HUES6 (cell line): ENCODE measurements around the gene KDM4C.
"Not testable (repeated sequence)": the region's sequence is repeated elsewhere in the genome, so short reads cannot be mapped to it uniquely, and the experiment has no call there.

Experiments used
- H3K27ac ChIP-seq: 2 replicates; pipeline ENCODE4 v1.7.0; 2013; ENCODE audit warnings: low read depth, mild to moderate bottlenecking, low read length, inconsistent platforms
- H3K27me3 ChIP-seq: 2 replicates; pipeline ENCODE4 v1.6.1; 2013; ENCODE audit warnings: low read length; ENCODE audit not compliant: control insufficient read depth, insufficient read depth
- H3K36me3 ChIP-seq: 2 replicates; pipeline ENCODE4 v1.6.1; 2013; ENCODE audit warnings: low read length; ENCODE audit not compliant: control insufficient read depth, insufficient read depth
- H3K4me1 ChIP-seq: 2 replicates; pipeline ENCODE4 v1.6.1; 2013; ENCODE audit warnings: low read length; ENCODE audit not compliant: control insufficient read depth, insufficient read depth
- H3K4me3 ChIP-seq: 2 replicates; pipeline ENCODE4 v1.5.1; 2013; ENCODE audit warnings: low read depth, low read length
- H3K9ac ChIP-seq: one replicate; pipeline ENCODE4 v1.6.1; 2013; ENCODE audit warnings: mild to moderate bottlenecking, low read length
- H3K9me3 ChIP-seq: 2 replicates; pipeline ENCODE4 v1.6.1; 2013; ENCODE audit warnings: low read depth, low read length; ENCODE audit not compliant: control insufficient read depth, insufficient read depth

The KDM4C gene

GRCh38 chr9:6733831-6734230 lies 23.9 kb upstream of the KDM4C start:
- H3K27ac ChIP-seq = no peak overlapping the region
- peaks cover 21% of the 10 kb centered on the region for H3K9me3 ChIP-seq
- H3K9ac ChIP-seq = no peak overlapping the region
- H3K27me3 ChIP-seq = no peaks in the 10 kb centered on the region
- no peaks in the 10 kb centered on the region for H3K4me1 ChIP-seq
- no peak overlapping the region for H3K4me3 ChIP-seq
- no peaks in the 10 kb centered on the region for H3K36me3 ChIP-seq

- H3K4me3 ChIP-seq = no peak overlapping the region
- H3K27ac ChIP-seq = no peak overlapping the region
- H3K27me3 ChIP-seq = no peaks in the 10 kb centered on the region
- H3K9me3 ChIP-seq = peaks cover 21% of the 10 kb centered on the region
- no peaks in the 10 kb centered on the region for H3K36me3 ChIP-seq
- H3K4me1 ChIP-seq = no peaks in the 10 kb centered on the region
- H3K9ac ChIP-seq = no peak overlapping the region
Measured at GRCh38 chr9:6735422-6735821, 22.4 kb upstream of the KDM4C start.

DNA sequence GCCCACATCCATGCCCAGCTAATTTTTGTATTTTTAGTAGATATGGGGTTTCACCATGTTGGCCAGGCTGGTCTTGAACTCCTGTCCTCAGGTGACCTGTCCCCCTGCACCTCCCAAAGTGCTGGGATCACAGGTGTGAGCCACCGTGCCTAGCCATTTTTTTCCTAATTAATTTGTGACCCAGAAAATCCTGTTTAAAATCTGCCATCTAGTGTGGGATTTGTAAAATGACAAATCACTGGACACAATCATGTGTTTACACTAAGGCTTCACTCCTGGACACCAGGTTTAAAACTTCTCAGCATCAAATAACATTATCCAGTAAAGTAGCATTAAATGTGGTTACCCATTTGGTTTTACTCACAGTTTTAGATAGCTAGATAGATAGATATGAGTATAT lies 18.6 kb upstream of the KDM4C start:
- Histone ChIP-seq H3K36me3 (no peaks in the 10 kb centered on the region), H3K27me3 (no peaks in the 10 kb centered on the region), H3K4me1 (no peaks in the 10 kb centered on the region), H3K9ac (no peak overlapping the region), H3K27ac (no peak overlapping the region), H3K9me3 (peaks cover 21% of the 10 kb centered on the region), H3K4me3 (no peak overlapping the region)

DNA sequence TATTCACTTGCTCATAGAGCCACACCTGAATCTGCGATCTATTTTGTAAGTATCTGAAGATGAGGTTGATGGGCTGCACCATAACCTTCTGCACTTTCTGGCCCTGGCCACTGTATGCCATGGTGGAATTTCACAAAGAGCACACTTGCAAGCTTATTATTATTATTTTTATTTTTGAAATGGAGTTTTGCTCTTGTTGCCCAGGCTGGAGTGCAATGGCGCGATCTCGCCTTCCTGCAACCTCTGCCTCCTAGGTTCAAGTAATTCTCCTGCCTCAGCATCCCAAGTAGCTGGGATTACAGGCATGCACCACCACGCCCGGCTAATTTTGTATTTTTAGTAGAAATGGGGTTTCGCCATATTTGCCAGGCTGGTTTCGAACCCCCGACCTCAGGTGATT lies 8.9 kb upstream of the KDM4C start:
- H3K27me3 ChIP-seq, H3K9me3 ChIP-seq, H3K9ac ChIP-seq, H3K4me1 ChIP-seq, H3K36me3 ChIP-seq, H3K27ac ChIP-seq, H3K4me3 ChIP-seq: not testable (repeated sequence)

GRCh38 chr9:6754861-6755260 lies 2.9 kb upstream of the KDM4C start:
- not testable (repeated sequence) for H3K9ac ChIP-seq, H3K9me3 ChIP-seq, H3K36me3 ChIP-seq, H3K4me1 ChIP-seq, H3K27ac ChIP-seq, H3K27me3 ChIP-seq, H3K4me3 ChIP-seq

GRCh38 chr9:6757132-6757455 lies 679 bp upstream of the KDM4C start:
- Histone ChIP-seq H3K9ac (peak overlapping the region; percentile 92), H3K9me3 (no peaks in the 10 kb centered on the region), H3K27me3 (no peaks in the 10 kb centered on the region), H3K4me3 (peak overlapping the region; percentile 86), H3K27ac (peak overlapping the region; percentile 84; the same call in 1 of the 2 replicates), H3K36me3 (no peaks in the 10 kb centered on the region), H3K4me1 (peaks cover 10% of the 10 kb centered on the region)

- H3K9me3 ChIP-seq = no peaks in the 10 kb centered on the region
- peaks cover 10% of the 10 kb centered on the region for H3K4me1 ChIP-seq
- H3K36me3 ChIP-seq = no peaks in the 10 kb centered on the region
- no peaks in the 10 kb centered on the region for H3K27me3 ChIP-seq
- peak overlapping the region; percentile 61 for H3K9ac ChIP-seq
- no peak overlapping the region for H3K27ac ChIP-seq
- peak overlapping the region; percentile 86 for H3K4me3 ChIP-seq
Measured at GRCh38 chr9:6758248-6758497, 400 bp downstream of the KDM4C start.

- peak overlapping the region; percentile 61 for H3K9ac ChIP-seq
- no peaks in the 10 kb centered on the region for H3K9me3 ChIP-seq
- H3K4me1 ChIP-seq = peaks cover 13% of the 10 kb centered on the region
- peak overlapping the region; percentile 86 for H3K4me3 ChIP-seq
- H3K27me3 ChIP-seq = no peaks in the 10 kb centered on the region
- H3K36me3 ChIP-seq = no peaks in the 10 kb centered on the region
- no peak overlapping the region for H3K27ac ChIP-seq
Measured at GRCh38 chr9:6758498-6759184, 868 bp downstream of the KDM4C start.

DNA sequence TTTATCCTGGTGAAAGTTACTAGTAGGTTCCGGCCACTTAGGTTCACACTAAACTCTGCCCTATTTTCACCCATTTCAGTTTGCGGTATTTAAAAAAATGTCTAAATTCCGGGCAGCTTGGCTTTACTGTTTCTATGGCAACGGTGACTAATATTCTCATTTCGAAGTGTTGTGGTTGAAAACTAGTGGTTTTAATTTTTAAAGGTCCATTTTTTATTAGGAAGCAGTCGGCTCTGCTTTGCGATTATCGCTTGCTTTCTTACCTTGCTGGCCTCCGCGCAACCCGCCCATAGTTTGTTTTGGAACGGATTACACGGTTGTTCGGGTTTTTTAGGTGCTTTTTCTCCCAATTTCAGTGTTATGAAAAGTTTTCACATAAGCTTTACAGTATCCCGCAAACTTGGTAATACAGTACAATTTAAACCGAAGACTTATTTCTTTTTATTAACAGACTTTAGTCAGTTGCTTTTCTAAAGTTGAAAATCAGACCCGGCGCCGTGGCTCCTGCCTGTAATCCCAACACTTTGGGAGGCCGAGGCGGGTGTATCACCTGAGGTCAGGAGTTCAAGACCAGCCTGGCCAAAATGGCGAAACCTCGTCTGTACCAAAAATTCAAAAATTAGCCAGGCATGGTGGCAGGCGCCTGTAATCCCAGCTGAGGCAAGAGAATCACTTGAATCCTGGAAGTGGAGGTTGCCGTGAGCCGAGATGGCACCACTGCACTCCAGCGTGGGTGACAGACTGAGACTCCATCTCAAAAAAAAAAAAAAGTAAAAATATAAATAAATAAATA lies 1.6 kb downstream of the KDM4C start:
- Histone ChIP-seq H3K4me3 (peak overlapping the region; percentile 86), H3K9me3 (no peaks in the 10 kb centered on the region), H3K4me1 (peaks cover 20% of the 10 kb centered on the region), H3K27me3 (no peaks in the 10 kb centered on the region), H3K27ac (no peak overlapping the region), H3K9ac (peak overlapping the region; percentile 61), H3K36me3 (no peaks in the 10 kb centered on the region)

- Histone ChIP-seq H3K9me3 (no peaks in the 10 kb centered on the region), H3K4me3 (no peak overlapping the region), H3K27ac (no peak overlapping the region), H3K36me3 (no peaks in the 10 kb centered on the region), H3K4me1 (peaks cover 38% of the 10 kb centered on the region), H3K9ac (no peak overlapping the region), H3K27me3 (no peaks in the 10 kb centered on the region)
Measured at GRCh38 chr9:6761306-6761705, 3.5 kb downstream of the KDM4C start.

DNA sequence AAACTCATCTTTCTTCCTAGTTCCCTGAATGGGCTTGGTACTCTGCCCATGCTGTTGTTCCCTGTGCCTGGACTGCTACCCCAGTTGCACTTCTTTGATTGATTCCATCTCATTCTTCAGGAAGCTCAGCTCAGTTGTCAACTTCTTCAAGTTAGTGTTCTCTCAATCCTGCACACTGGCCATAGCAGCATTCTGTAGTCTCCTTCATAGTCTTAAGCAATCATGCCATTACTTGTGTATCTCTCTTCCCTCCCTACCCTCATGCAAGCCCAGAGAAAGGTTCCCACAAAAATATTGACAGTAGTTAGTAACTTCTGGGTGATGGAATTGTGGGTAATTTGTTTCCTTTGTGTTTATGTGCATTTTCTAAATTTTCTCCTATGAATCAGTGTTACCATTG lies 5.5 kb downstream of the KDM4C start:
- H3K36me3 ChIP-seq = no peaks in the 10 kb centered on the region
- no peaks in the 10 kb centered on the region for H3K9me3 ChIP-seq
- no peaks in the 10 kb centered on the region for H3K27me3 ChIP-seq
- no peak overlapping the region for H3K27ac ChIP-seq
- peaks cover 41% of the 10 kb centered on the region for H3K4me1 ChIP-seq
- H3K9ac ChIP-seq = no peak overlapping the region
- no peak overlapping the region for H3K4me3 ChIP-seq
